Measurements from ENCODE around the gene LVRN. TPM values are rescaled to one million over a fixed set of nuclear protein-coding genes. Genes with fewer than 3 reads are reported as not detected.

The LVRN gene
- total RNA-seq = 0.66 and 1.4 TPM in 2 replicates

DNA sequence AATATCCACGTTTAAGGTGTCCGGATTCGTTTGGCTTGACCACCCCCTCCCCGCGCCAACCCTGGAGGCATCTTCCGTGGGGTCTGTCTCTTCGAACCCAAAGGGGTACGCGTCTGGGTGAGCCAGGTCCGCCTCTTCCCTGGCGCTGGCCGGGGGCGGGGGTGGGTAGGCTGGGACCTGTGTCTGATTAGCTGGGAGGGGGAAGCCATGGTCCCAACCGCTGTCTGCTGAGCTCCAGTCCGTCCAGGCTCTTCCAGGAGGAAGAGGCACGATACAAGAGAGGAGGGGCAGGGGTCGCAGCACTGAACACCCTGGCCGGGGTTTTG is at the start of gene LVRN:
Gene LVRN, plus strand, starts transcription at position 237 of the 326 bp plus-strand sequence. CDS start 143 bp downstream, outside the sequence.

GRCh38 chr5:116032094-116032517 is 69.8 kb downstream of the LVRN start, which contains the start of gene ARL14EPL:
Gene ARL14EPL (plus strand): TSS chr5:116032472. CDS start chr5:116051466, 18,994 bp downstream.

Other genes with a start within 250 kb of the LVRN start
- 1.3 and 6.0 TPM in 2 replicates for gene CDO1, start 145.8 kb upstream of the LVRN start, total RNA-seq
- gene ATG12, start 120.9 kb upstream of the LVRN start, total RNA-seq = 67.3 and 86.9 TPM in 2 replicates
- gene AP3S1, start 120.5 kb upstream of the LVRN start, total RNA-seq = 84.7 and 96.2 TPM in 2 replicates
- not detected in 2 replicates for gene ARL14EPL, start 70.0 kb downstream of the LVRN start, total RNA-seq
- 21.2 and 38.5 TPM in 2 replicates for gene COMMD10, start 122.5 kb downstream of the LVRN start, total RNA-seq